IPS-15b (cell line): Measurements from ENCODE around the gene MAML2.

ENCODE experiments used
- H3K27me3 ChIP-seq: one replicate; pipeline ENCODE4 v1.6.1; 2013; ENCODE audit warnings: low read length; ENCODE audit not compliant: control insufficient read depth, insufficient read depth
- H3K36me3 ChIP-seq: one replicate; pipeline ENCODE4 v1.6.1; 2013; ENCODE audit warnings: low read length; ENCODE audit not compliant: control insufficient read depth, insufficient read depth
- H3K4me1 ChIP-seq: one replicate; pipeline ENCODE4 v1.6.1; 2013; ENCODE audit warnings: mild to moderate bottlenecking, low read length; ENCODE audit not compliant: control insufficient read depth, insufficient read depth
- H3K4me3 ChIP-seq: one replicate; pipeline ENCODE4 v1.5.1; 2013; ENCODE audit warnings: low read depth, low read length
- H3K9ac ChIP-seq: one replicate; pipeline ENCODE4 v1.6.1; 2013; ENCODE audit warnings: low read depth, mild to moderate bottlenecking, low read length
- H3K9me3 ChIP-seq: one replicate; pipeline ENCODE4 v1.6.1; 2013; ENCODE audit warnings: mild to moderate bottlenecking, low read length; ENCODE audit not compliant: control insufficient read depth, insufficient read depth

MAML2 gene

GRCh38 chr11:96365493-96365892 is 22.5 kb upstream of the MAML2 start:
- Histone ChIP-seq H3K4me1 (no peaks in the 10 kb centered on the region), H3K36me3 (no peaks in the 10 kb centered on the region), H3K4me3 (no peak overlapping the region), H3K27me3 (no peaks in the 10 kb centered on the region), H3K9ac (no peak overlapping the region), H3K9me3 (no peaks in the 10 kb centered on the region)

- H3K36me3 ChIP-seq = no peaks in the 10 kb centered on the region
- H3K4me3 ChIP-seq = no peak overlapping the region
- no peaks in the 10 kb centered on the region for H3K27me3 ChIP-seq
- H3K4me1 ChIP-seq = no peaks in the 10 kb centered on the region
- H3K9ac ChIP-seq = no peak overlapping the region
- H3K9me3 ChIP-seq = no peaks in the 10 kb centered on the region
These were observed 18.8 kb upstream of the MAML2 start for GRCh38 chr11:96361778-96362177.

- H3K4me3 ChIP-seq = no peak overlapping the region
- H3K9ac ChIP-seq = no peak overlapping the region
- no peaks in the 10 kb centered on the region for H3K36me3 ChIP-seq
- no peaks in the 10 kb centered on the region for H3K4me1 ChIP-seq
- no peaks in the 10 kb centered on the region for H3K27me3 ChIP-seq
- H3K9me3 ChIP-seq = no peaks in the 10 kb centered on the region
These were observed 15.3 kb upstream of the MAML2 start for GRCh38 chr11:96358321-96358720.

GRCh38 chr11:96357794-96358193 is 14.8 kb upstream of the MAML2 start:
- no peaks in the 10 kb centered on the region for H3K27me3 ChIP-seq
- H3K36me3 ChIP-seq = no peaks in the 10 kb centered on the region
- H3K4me1 ChIP-seq = no peaks in the 10 kb centered on the region
- no peak overlapping the region for H3K9ac ChIP-seq
- H3K9me3 ChIP-seq = no peaks in the 10 kb centered on the region
- H3K4me3 ChIP-seq = no peak overlapping the region

GRCh38 chr11:96356848-96357247 is 13.9 kb upstream of the MAML2 start:
- Histone ChIP-seq H3K4me1 (no peaks in the 10 kb centered on the region), H3K36me3 (no peaks in the 10 kb centered on the region), H3K27me3 (no peaks in the 10 kb centered on the region), H3K9me3 (no peaks in the 10 kb centered on the region), H3K4me3 (no peak overlapping the region), H3K9ac (no peak overlapping the region)

- Histone ChIP-seq H3K4me1 (peaks cover 27% of the 10 kb centered on the region), H3K36me3 (no peaks in the 10 kb centered on the region), H3K9me3 (no peaks in the 10 kb centered on the region), H3K9ac (peak overlapping the region; percentile 74), H3K4me3 (peak overlapping the region; percentile 90), H3K27me3 (peaks cover 2% of the 10 kb centered on the region)
These were observed 708 bp downstream of the MAML2 start for GRCh38 chr11:96342014-96342960.

GRCh38 chr11:96341211-96342013 is 1.6 kb downstream of the MAML2 start:
- H3K9ac ChIP-seq = no peak overlapping the region
- peaks cover 2% of the 10 kb centered on the region for H3K27me3 ChIP-seq
- no peaks in the 10 kb centered on the region for H3K36me3 ChIP-seq
- H3K4me1 ChIP-seq = peaks cover 36% of the 10 kb centered on the region
- peak overlapping the region; percentile 90 for H3K4me3 ChIP-seq
- H3K9me3 ChIP-seq = no peaks in the 10 kb centered on the region

- H3K4me1 ChIP-seq = peaks cover 43% of the 10 kb centered on the region
- no peaks in the 10 kb centered on the region for H3K36me3 ChIP-seq
- peak overlapping the region; percentile 90 for H3K4me3 ChIP-seq
- no peak overlapping the region for H3K9ac ChIP-seq
- H3K9me3 ChIP-seq = no peaks in the 10 kb centered on the region
- peaks cover 2% of the 10 kb centered on the region for H3K27me3 ChIP-seq
These were observed 2.5 kb downstream of the MAML2 start for GRCh38 chr11:96340555-96340885.

- Histone ChIP-seq H3K9ac (no peak overlapping the region), H3K36me3 (no peaks in the 10 kb centered on the region), H3K9me3 (no peaks in the 10 kb centered on the region), H3K27me3 (peaks cover 2% of the 10 kb centered on the region), H3K4me1 (peaks cover 43% of the 10 kb centered on the region), H3K4me3 (peak overlapping the region; percentile 90)
These were observed 3.1 kb downstream of the MAML2 start for GRCh38 chr11:96339706-96340554.

- H3K9me3 ChIP-seq = no peaks in the 10 kb centered on the region
- peaks cover 2% of the 10 kb centered on the region for H3K27me3 ChIP-seq
- no peak overlapping the region for H3K4me3 ChIP-seq
- peaks cover 49% of the 10 kb centered on the region for H3K4me1 ChIP-seq
- H3K36me3 ChIP-seq = no peaks in the 10 kb centered on the region
- H3K9ac ChIP-seq = no peak overlapping the region
These were observed 3.9 kb downstream of the MAML2 start for GRCh38 chr11:96338910-96339705.
